NCI-H1417 (cell line): Measurements from ENCODE around the gene KRT84.

Experiments used
- DNase-seq, 3 experiments: peaks; one replicate each; lab custom pipeline; 2025; lab: John Stamatoyannopoulos, UW

KRT84 gene

GRCh38 chr12:52385226-52385702 is at the start of gene KRT84:
Gene KRT84 (minus strand): TSS chr12:52385652. CDS start chr12:52385585, 67 bp downstream.
- no peak for DNase-seq

- DNase-seq = no peak
Measured at GRCh38 chr12:52434760-52435530, 49.5 kb upstream of the KRT84 start.

GRCh38 chr12:52434081-52434733 is 48.8 kb upstream of the KRT84 start, which contains the start of gene KRT75:
Gene KRT75 (minus strand): TSS chr12:52434371. CDS start chr12:52434304, 67 bp downstream.
- peak in 1 of 3 experiments; percentile 14 for DNase-seq

GRCh38 chr12:52433501-52434080 is 48.1 kb upstream of the KRT84 start:
- DNase-seq = no peak

- DNase-seq = no peak
Measured at GRCh38 chr12:52432559-52433207, 47.2 kb upstream of the KRT84 start.

- no peak for DNase-seq
Measured at GRCh38 chr12:52428121-52428520, 42.7 kb upstream of the KRT84 start.

- no peak for DNase-seq
Measured at GRCh38 chr12:52427083-52427482, 41.6 kb upstream of the KRT84 start.

- no peak for DNase-seq
Measured at GRCh38 chr12:52426034-52426433, 40.6 kb upstream of the KRT84 start.

- DNase-seq = no peak
Measured at GRCh38 chr12:52425466-52425865, 40.0 kb upstream of the KRT84 start.

- DNase-seq = peak; percentile 56 to 74 (median 59)
Measured at GRCh38 chr12:52423661-52424500, 38.4 kb upstream of the KRT84 start.

- DNase-seq = no peak
Measured at GRCh38 chr12:52423035-52423434, 37.6 kb upstream of the KRT84 start.

GRCh38 chr12:52419656-52420055 is 34.2 kb upstream of the KRT84 start:
- no peak for DNase-seq

- DNase-seq = no peak
Measured at GRCh38 chr12:52418576-52419110, 33.2 kb upstream of the KRT84 start.

- peak; percentile 21 to 95 (median 85) for DNase-seq
Measured at GRCh38 chr12:52417740-52418139, 32.3 kb upstream of the KRT84 start.

GRCh38 chr12:52416795-52417194 is 31.3 kb upstream of the KRT84 start:
- DNase-seq = no peak

- no peak for DNase-seq
Measured at GRCh38 chr12:52415870-52416750, 30.7 kb upstream of the KRT84 start.

GRCh38 chr12:52414936-52415335 is 29.5 kb upstream of the KRT84 start:
- DNase-seq = no peak

- no peak for DNase-seq
Measured at GRCh38 chr12:52413782-52414345, 28.4 kb upstream of the KRT84 start.

GRCh38 chr12:52413202-52413601 is 27.8 kb upstream of the KRT84 start:
- no peak for DNase-seq

- DNase-seq = no peak
Measured at GRCh38 chr12:52411815-52412214, 26.4 kb upstream of the KRT84 start.
